Mesangial cell (primary cell): ENCODE results near the gene NOS1. TPM values are rescaled to one million over a fixed set of nuclear protein-coding genes. Genes with fewer than 3 reads are reported as not detected.

Source experiments
- total RNA-seq: library from RNA; depleted of rRNA; stranded (reverse); fragments of >200 nt; gene quantifications from 2 replicates; pipeline ENCODE4 v1.2.3, GENCODE V29; 2015

The NOS1 gene
- total RNA-seq, result under 0.01 TPM in 1 of 2 replicates, not detected in the other

DNA sequence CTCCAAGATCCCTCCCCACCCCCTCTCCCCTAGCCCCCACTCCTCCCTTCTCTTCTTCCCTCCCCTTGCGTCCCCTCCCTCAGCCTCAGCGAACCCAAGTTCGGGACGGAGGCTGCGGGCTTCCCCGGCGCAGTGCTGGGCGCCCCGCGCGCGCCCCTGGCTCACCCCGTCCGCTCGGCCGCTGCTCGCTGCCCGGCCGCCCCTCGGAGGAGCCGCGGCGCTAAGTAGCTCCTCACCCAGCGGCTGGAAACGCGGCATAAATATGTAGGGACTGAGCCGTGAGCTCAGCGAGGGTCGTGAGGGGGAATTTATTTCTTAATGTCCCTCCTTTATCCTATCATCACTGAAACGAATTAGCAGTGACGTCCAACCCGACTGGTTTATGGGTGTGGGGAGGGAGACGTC lies at the start of gene NOS1:
NOS1 (minus strand) TSS at position 280 of the 405 bp plus-strand sequence. CDS start 30,557 bp downstream, outside the sequence.

DNA sequence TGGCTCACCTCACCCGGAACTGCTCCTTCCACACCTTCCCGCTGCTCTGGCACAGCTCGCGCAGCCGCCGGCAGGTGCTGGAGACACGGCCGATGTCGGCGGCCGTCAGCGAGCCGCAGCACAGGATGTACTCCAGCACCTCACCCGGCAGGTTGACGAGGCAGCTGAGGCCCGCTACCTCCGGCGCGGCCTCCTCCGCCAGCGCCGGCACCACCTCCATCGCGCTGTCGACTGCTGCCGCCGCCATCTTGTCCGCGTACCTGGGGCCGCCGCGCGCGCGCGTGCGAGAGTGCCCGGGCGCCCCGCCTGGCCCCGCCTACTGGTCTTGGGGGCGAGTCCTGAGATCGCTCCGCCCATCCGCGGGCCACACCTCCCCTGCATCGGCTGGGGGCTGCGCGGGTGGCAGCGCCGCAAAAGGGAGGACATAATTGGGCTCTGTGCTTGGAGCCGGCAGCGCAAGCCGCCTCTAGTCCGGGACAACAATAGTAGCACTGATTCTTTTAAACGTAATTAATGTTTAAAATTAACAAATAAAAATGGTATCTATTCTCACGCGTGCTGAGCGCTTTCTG lies 171.1 kb downstream of the NOS1 start, which contains the start of gene FBXO21:
FBXO21 (minus strand) TSS at position 261 of the 572 bp plus-strand sequence; CDS start at position 247, 14 bp downstream.

Other genes starting within 250 kb of the NOS1 start
- gene FBXO21, start 171.2 kb downstream of the NOS1 start, total RNA-seq, result 57.5 and 94.1 TPM in 2 replicates